ENCODE measurements around the gene IL10RA.
A peak's percentile ranks its signal among the peaks of the same experiment; 100 is the strongest.
"Not testable (repeated sequence)": the region's sequence is repeated elsewhere in the genome, so short reads cannot be mapped to it uniquely, and the experiment has no call there.

Gene IL10RA

GRCh38 chr11:117961896-117962295, 24.3 kb upstream of the IL10RA start:
- DNase-seq (ENCODE audit: low read depth in 2 of 2) = no peak

GRCh38 chr11:117962826-117963225, 23.4 kb upstream of the IL10RA start:
- no peak for DNase-seq (ENCODE audit: low read depth in 2 of 2)

GRCh38 chr11:117966908-117967307, 19.3 kb upstream of the IL10RA start:
- no peak for DNase-seq (ENCODE audit: low read depth in 2 of 2)

- no peak for DNase-seq (ENCODE audit: low read depth in 2 of 2)
Measured at GRCh38 chr11:117969160-117969991, 16.8 kb upstream of the IL10RA start.

- no peak for DNase-seq (ENCODE audit: low read depth in 2 of 2)
Measured at GRCh38 chr11:117970400-117971024, 15.7 kb upstream of the IL10RA start.

- DNase-seq (ENCODE audit: low read depth in 2 of 2) = no peak
Measured at GRCh38 chr11:117972044-117972443, 14.2 kb upstream of the IL10RA start.

- DNase-seq (ENCODE audit: low read depth in 2 of 2) = no peak
Measured at GRCh38 chr11:117972629-117973502, 13.3 kb upstream of the IL10RA start.

- no peak for DNase-seq (ENCODE audit: low read depth in 2 of 2)
Measured at GRCh38 chr11:117973503-117973860, 12.7 kb upstream of the IL10RA start.

GRCh38 chr11:117976445-117976844, 9.7 kb upstream of the IL10RA start:
- no peak for DNase-seq (ENCODE audit: low read depth in 2 of 2)

- no peak for DNase-seq (ENCODE audit: low read depth in 2 of 2)
Measured at GRCh38 chr11:117977029-117977428, 9.2 kb upstream of the IL10RA start.

- not testable (repeated sequence) for DNase-seq (ENCODE audit: low read depth in 2 of 2)
Measured at GRCh38 chr11:117977612-117978264, 8.5 kb upstream of the IL10RA start.

GRCh38 chr11:117978291-117978910, 7.8 kb upstream of the IL10RA start:
- DNase-seq (ENCODE audit: low read depth in 2 of 2) = not testable (repeated sequence)

- no peak for DNase-seq (ENCODE audit: low read depth in 2 of 2)
Measured at GRCh38 chr11:117978991-117979390, 7.2 kb upstream of the IL10RA start.

- DNase-seq (ENCODE audit: low read depth in 2 of 2) = no peak
Measured at GRCh38 chr11:117979481-117980211, 6.5 kb upstream of the IL10RA start.

GRCh38 chr11:117980280-117980679, 5.9 kb upstream of the IL10RA start:
- no peak for DNase-seq (ENCODE audit: low read depth in 2 of 2)

- DNase-seq (ENCODE audit: low read depth in 2 of 2) = no peak
Measured at GRCh38 chr11:117980720-117981119, 5.5 kb upstream of the IL10RA start.

GRCh38 chr11:117983163-117983475, 3.1 kb upstream of the IL10RA start:
- DNase-seq (ENCODE audit: low read depth in 2 of 2) = no peak

- no peak for DNase-seq (ENCODE audit: low read depth in 2 of 2)
Measured at GRCh38 chr11:117984476-117984875, 1.7 kb upstream of the IL10RA start.

- DNase-seq (ENCODE audit: low read depth in 2 of 2) = peak in 1 of 2 donors; percentile 56
Measured at GRCh38 chr11:117986981-117987574, 884 bp downstream of the IL10RA start.

- DNase-seq (ENCODE audit: low read depth in 2 of 2) = no peak
Measured at GRCh38 chr11:117989351-117990102, 3.3 kb downstream of the IL10RA start.

Measured in stimulated activated CD4-positive, alpha-beta T cell treated with anti-CD3 and anti-CD28 coated beads, Interleukin-1b, Interleukin-23, amount 100 ng/mL, for 4 hours (primary cell).